Measurements from ENCODE around the gene HSD11B1L.
A peak's percentile ranks its signal among the peaks of the same experiment; 100 is the strongest.

Gene HSD11B1L

DNA sequence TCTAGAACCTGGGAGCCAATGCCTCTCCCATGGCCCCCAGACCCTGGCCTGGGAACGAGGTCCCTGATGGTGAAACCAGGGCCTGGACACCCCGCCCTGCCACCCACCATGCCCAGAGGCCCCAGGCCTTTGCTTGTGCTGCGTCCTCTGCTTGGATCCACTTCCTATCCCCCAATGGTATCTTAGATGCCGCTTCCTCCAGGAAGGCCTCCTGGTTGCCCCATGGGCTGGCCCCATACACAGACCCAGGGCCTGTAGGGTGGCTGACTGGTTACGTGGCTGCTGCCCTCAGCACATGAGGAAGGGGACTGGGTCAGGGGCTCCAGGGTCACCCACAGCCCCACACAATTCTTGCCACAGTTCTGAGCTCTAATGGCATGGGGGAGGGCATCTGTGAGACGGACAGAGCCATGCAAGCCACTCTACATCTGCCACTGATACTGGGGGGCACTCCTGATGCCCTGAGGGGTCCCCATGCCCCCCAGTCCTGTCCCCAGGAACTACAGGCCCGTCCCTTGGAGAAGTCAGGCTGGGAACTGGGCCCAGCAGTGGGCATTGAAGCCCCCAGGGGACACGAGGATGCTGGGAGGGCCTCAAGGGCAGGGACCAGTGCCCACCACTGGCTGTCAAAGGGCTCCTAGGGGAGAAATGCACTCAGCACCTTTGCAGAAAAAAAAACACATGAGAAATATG is 14.3 kb downstream of the HSD11B1L start:
- TF ChIP-seq, protein P1, sequence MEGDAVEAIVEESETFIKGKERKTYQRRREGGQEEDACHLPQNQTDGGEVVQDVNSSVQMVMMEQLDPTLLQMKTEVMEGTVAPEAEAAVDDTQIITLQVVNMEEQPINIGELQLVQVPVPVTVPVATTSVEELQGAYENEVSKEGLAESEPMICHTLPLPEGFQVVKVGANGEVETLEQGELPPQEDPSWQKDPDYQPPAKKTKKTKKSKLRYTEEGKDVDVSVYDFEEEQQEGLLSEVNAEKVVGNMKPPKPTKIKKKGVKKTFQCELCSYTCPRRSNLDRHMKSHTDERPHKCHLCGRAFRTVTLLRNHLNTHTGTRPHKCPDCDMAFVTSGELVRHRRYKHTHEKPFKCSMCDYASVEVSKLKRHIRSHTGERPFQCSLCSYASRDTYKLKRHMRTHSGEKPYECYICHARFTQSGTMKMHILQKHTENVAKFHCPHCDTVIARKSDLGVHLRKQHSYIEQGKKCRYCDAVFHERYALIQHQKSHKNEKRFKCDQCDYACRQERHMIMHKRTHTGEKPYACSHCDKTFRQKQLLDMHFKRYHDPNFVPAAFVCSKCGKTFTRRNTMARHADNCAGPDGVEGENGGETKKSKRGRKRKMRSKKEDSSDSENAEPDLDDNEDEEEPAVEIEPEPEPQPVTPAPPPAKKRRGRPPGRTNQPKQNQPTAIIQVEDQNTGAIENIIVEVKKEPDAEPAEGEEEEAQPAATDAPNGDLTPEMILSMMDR (IDR thresholded peaks at IDR 0.05; ENCODE audit: insufficient read depth, low read length), result no peak
- TF ChIP-seq, protein P2, sequence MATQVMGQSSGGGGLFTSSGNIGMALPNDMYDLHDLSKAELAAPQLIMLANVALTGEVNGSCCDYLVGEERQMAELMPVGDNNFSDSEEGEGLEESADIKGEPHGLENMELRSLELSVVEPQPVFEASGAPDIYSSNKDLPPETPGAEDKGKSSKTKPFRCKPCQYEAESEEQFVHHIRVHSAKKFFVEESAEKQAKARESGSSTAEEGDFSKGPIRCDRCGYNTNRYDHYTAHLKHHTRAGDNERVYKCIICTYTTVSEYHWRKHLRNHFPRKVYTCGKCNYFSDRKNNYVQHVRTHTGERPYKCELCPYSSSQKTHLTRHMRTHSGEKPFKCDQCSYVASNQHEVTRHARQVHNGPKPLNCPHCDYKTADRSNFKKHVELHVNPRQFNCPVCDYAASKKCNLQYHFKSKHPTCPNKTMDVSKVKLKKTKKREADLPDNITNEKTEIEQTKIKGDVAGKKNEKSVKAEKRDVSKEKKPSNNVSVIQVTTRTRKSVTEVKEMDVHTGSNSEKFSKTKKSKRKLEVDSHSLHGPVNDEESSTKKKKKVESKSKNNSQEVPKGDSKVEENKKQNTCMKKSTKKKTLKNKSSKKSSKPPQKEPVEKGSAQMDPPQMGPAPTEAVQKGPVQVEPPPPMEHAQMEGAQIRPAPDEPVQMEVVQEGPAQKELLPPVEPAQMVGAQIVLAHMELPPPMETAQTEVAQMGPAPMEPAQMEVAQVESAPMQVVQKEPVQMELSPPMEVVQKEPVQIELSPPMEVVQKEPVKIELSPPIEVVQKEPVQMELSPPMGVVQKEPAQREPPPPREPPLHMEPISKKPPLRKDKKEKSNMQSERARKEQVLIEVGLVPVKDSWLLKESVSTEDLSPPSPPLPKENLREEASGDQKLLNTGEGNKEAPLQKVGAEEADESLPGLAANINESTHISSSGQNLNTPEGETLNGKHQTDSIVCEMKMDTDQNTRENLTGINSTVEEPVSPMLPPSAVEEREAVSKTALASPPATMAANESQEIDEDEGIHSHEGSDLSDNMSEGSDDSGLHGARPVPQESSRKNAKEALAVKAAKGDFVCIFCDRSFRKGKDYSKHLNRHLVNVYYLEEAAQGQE (IDR thresholded peaks at IDR 0.05; ENCODE audit: insufficient replicate concordance, low read depth), result no peak
- TF ChIP-seq POLR2AphosphoS5 (IDR thresholded peaks at IDR 0.05; ENCODE audit: low read depth) (no peak), SPI1 (IDR thresholded peaks at IDR 0.05; ENCODE audit: borderline replicate concordance, low read depth) (no peak), GABPA (IDR thresholded peaks at IDR 0.05; ENCODE audit: low read depth) (no peak)
- no peak overlapping the region for H3K4me3 ChIP-seq (replicated peaks; ENCODE audit: insufficient read depth, low read length)
- no peak overlapping the region for H3K27ac ChIP-seq (replicated peaks)
- DNase-seq (ENCODE audit: low read depth in 1 of 2, low spot score in 1 of 2), result no peak
- no peaks in the 10 kb centered on the region for H3K27me3 ChIP-seq (ENCODE audit: insufficient read depth, poor library complexity, severe bottlenecking)

DNA sequence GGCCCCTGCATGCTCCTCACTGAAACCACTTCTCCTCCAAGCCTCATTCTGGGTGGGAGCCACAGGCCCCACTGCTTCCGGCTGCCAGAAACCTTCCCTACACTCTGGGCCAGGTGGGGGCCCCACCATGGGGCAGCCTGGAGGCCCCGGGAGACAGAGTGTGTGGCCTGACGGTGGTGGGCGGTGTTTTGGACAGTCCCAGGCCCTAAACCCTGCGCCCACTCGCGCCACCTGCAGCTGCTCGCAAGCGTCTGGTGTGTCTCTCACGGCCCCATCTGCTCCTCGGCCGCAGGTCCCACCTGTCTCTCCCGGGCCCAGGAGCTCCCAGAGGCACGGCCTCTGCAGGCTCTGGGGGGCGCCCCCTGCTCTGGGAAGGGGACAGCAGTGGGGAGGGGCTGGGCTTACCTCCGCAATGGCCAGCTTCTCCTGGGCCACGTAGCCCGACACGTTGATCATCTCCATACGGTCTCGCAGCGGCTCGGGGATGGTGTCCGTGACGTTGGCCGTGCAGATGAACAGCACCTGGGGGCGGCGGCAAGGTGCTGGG is 14.9 kb downstream of the HSD11B1L start:
- DNase-seq (ENCODE audit: low read depth in 1 of 2, low spot score in 1 of 2), result no peak
- no peak overlapping the region for H3K4me3 ChIP-seq (replicated peaks; ENCODE audit: insufficient read depth, low read length)

DNA sequence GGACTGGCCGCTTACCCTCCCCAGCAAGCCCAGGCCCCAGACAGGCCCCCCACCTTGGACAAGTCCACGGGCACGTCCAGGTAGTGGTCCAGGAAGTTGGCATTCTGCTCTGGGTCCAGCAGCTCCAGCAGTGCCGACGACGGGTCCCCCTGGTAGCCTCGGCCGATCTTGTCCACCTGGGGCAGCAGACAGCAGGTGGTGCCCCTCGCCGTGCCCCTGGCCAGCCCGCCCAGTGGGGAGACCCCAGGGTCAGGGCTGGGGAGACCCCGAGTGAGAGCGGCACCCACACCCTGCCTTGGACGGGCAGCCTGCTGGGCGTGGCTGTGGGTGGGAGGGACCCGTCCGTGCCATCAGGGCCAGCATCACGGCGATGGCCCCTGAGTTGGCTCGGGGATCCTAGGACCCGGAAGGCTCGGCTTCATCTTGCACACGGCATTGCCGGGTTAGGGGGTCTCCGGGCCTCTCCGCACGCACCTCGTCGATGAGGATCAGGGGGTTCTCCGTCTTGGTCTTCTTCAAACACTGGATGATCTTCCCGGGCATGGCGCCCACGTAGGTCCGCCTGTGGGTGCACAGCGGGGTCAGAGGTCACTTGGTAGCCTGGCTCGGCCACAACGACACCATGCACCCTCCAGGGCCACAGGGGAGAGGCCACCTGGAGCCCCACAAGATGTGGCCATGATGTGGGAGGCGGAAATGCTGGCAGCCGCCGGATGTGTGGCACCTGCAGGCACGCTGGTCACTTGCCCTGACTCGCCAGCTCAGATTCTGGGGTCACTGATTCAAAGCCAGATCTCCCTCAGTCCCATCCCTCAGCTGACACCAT is 15.6 kb downstream of the HSD11B1L start:
- Histone ChIP-seq H3K27ac (replicated peaks) (no peak overlapping the region), H3K27me3 (ENCODE audit: insufficient read depth, poor library complexity, severe bottlenecking) (no peaks in the 10 kb centered on the region), H3K4me3 (replicated peaks; ENCODE audit: insufficient read depth, low read length) (no peak overlapping the region)
- TF ChIP-seq POLR2AphosphoS5 (IDR thresholded peaks at IDR 0.05; ENCODE audit: low read depth) (peak; percentile 30; the same call in 1 of the 2 replicates), GABPA (IDR thresholded peaks at IDR 0.05; ENCODE audit: low read depth) (no peak), SPI1 (IDR thresholded peaks at IDR 0.05; ENCODE audit: borderline replicate concordance, low read depth) (no peak)
- TF ChIP-seq, protein P2 (IDR thresholded peaks at IDR 0.05; ENCODE audit: insufficient replicate concordance, low read depth), result no peak
- TF ChIP-seq, protein P1 (IDR thresholded peaks at IDR 0.05; ENCODE audit: insufficient read depth, low read length), result no peak
- no peak for DNase-seq (ENCODE audit: low read depth in 1 of 2, low spot score in 1 of 2)

More for the DNA sequence above, 14.9 kb downstream of the HSD11B1L start:
- TF ChIP-seq SPI1 (IDR thresholded peaks at IDR 0.05; ENCODE audit: borderline replicate concordance, low read depth), result no peak
- no peak for TF ChIP-seq GABPA (IDR thresholded peaks at IDR 0.05; ENCODE audit: low read depth)
- TF ChIP-seq, protein P1 (IDR thresholded peaks at IDR 0.05; ENCODE audit: insufficient read depth, low read length), result no peak
- TF ChIP-seq POLR2AphosphoS5 (IDR thresholded peaks at IDR 0.05; ENCODE audit: low read depth), result peak; percentile 55; the same call in 1 of the 2 replicates
- Histone ChIP-seq H3K27ac (replicated peaks) (no peak overlapping the region), H3K27me3 (ENCODE audit: insufficient read depth, poor library complexity, severe bottlenecking) (no peaks in the 10 kb centered on the region)

Measured in HL-60 (cell line).